T-helper 1 cell (primary cell): ENCODE measurements around the gene CHD9NB.
A peak's percentile ranks its signal among the peaks of the same experiment; 100 is the strongest.

Source experiments
- DNase-seq, 5 donors: peaks; one replicate each; pipeline ENCODE4 v3.0.0-alpha.2; 2012 to 2020

CHD9NB gene

DNA sequence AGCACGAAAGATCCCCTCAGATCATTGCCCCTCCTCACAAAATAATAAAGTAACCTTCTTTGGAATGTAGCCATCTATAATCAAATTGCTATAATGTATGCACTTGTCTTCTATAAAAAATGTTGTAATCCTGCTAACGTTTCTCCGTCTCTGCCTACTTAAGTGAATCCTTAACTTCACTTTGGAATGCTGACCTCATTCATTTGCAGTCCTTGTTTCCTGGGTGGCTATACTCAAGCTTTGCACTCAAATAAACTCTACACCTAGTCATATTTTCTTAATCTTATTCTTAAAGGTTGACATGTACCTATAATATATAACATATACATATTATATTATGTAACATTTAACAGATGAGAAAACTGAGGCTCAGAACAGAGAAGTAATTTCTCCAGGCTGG is 22.7 kb downstream of the CHD9NB start:
- DNase-seq = no peak

GRCh38 chr16:53024045-53024444 is 28.7 kb downstream of the CHD9NB start:
- DNase-seq = no peak

DNA sequence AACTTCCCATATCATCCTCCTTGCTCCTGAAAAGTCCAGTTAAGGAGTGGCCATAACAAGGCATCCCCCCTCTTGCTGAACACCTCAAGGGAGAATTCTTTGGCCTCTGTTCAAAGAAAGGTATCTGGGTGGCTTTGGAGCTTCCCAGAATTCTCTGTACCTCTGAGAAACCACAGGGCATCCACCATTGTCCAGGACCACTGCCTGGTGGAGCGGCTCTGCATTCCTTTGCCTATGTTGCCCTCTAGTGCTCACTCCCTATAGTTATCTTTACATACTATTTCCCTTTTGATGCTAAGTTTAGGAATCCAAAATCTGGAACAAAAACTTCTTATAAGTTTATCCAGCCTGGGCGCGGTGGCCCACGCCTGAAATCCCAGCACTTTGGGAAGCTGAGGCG is 30.3 kb downstream of the CHD9NB start:
- peak in 1 of 5 donors; percentile 2 for DNase-seq

- DNase-seq = no peak
These were observed 33.8 kb downstream of the CHD9NB start for GRCh38 chr16:53018834-53019416.

GRCh38 chr16:53014287-53014686 is 38.4 kb downstream of the CHD9NB start:
- DNase-seq = no peak

GRCh38 chr16:53007095-53007494 is 45.6 kb downstream of the CHD9NB start:
- DNase-seq = no peak

DNA sequence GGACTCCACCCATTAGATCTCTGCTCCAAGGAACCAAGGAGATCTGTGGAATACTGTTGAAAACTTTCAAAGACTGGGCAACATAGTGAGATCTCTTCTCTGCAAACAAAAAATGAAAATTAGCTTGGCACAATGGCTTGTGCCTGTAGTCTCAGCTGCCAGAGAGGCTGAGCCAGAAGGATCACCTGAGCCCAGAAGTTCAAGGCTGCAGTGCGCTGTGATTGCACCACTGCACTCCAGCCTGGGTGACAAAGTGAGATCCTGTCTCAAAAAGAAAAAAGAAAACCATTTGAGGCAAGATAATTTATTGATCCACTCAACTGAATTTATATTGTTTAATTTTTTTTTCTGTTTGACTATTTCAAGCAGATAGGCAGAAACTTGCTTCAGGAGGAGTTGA is 54.8 kb downstream of the CHD9NB start:
- DNase-seq = no peak

- DNase-seq = no peak
These were observed 57.8 kb downstream of the CHD9NB start for GRCh38 chr16:52994942-52995341.

- DNase-seq = no peak
These were observed 59.5 kb downstream of the CHD9NB start for GRCh38 chr16:52993179-52993578.

DNA sequence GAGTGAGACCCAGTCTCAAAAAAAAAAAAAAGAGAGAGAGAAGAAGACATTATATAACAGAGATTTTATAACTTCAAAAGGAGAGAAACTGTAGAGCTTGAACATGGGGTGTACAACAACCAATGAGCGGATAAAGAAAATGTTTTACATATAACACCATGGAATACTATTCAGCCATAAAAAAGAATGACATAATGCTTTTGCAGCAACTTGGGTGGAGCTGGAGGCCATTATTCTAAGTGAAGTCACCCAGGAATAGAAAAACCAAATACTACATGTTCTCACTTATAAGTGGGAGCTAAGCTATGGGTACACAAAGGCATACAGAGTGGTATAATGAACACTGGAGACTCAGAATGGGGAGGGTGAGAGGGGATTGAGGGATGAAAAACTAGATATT is 61.1 kb downstream of the CHD9NB start:
- DNase-seq = no peak
